Endothelial cell of umbilical vein (primary cell): ENCODE measurements around the gene TRAF1. TPM values are rescaled to one million over a fixed set of nuclear protein-coding genes. Genes with fewer than 3 reads are reported as not detected.

ENCODE experiments used
- BruUV-seq: library from RNA; stranded (reverse); fragments of 400-500 nt; replicated peaks from 2 replicates; lab custom pipeline; 2021; lab: Mats Ljungman, UMichigan
- CTCF ChIA-PET: fragments of 300-600, 350-600 bp; sonication (Branson Sonifier 250); formaldehyde crosslinking; loops from one replicate; lab custom pipeline; 2021; ENCODE audit warnings: antibody characterized with exemption, inconsistent platforms; lab: Charles Lee
- POLR2A ChIA-PET: fragments of 300-600, 350-600 bp; sonication (Branson Sonifier 250); formaldehyde crosslinking; loops from one replicate; lab custom pipeline; 2021; ENCODE audit warnings: antibody characterized with exemption, inconsistent platforms; lab: Charles Lee
- DNase-seq: peaks from one replicate; pipeline ENCODE4 v3.0.0-alpha.2; 2011; ENCODE audit warnings: low read depth, low spot score
- FAIRE-seq: peaks from 2 replicates; lab custom pipeline; 2011; peaks lifted over from hg19 to GRCh38; lab: Jason Lieb, UNC
- H2AFZ ChIP-seq: 2 replicates; pipeline ENCODE4 v1.6.0; 2012; ENCODE audit warnings: low read depth, low read length, control low read depth, inconsistent platforms
- H3K27ac ChIP-seq: 2 replicates; pipeline ENCODE4 v1.5.1; 2011; ENCODE audit warnings: low read depth, mild to moderate bottlenecking, control low read depth, low read length, moderate library complexity; ENCODE audit not compliant: insufficient read depth
- H3K27me3 ChIP-seq, 2 experiments: 2 replicates each; pipeline versions ENCODE4 v1.6.0 to v1.6.1; 2011; ENCODE audit warnings: low read length in 2 of 2, mixed read lengths in 1 of 2; ENCODE audit not compliant: control insufficient read depth in 2 of 2, insufficient read depth in 2 of 2
- H3K36me3 ChIP-seq, 2 experiments: 2 replicates in 1 of 2; 3 replicates in 1 of 2; pipeline ENCODE4 v1.5.1; 2011; ENCODE audit warnings: low read length in 2 of 2, mild to moderate bottlenecking in 1 of 2, moderate library complexity in 1 of 2; ENCODE audit not compliant: control insufficient read depth in 2 of 2, insufficient read depth in 2 of 2; ENCODE audit errors: extremely low read depth in 1 of 2
- H3K4me1 ChIP-seq: 3 replicates; pipeline ENCODE4 v1.5.1; 2011; ENCODE audit warnings: mild to moderate bottlenecking, low read length; ENCODE audit not compliant: control insufficient read depth, insufficient read depth; ENCODE audit errors: extremely low read depth
- H3K4me2 ChIP-seq: 2 replicates; pipeline ENCODE4 v1.6.1; 2011; ENCODE audit warnings: low read length, control low read depth, mixed read lengths; ENCODE audit not compliant: insufficient read depth
- H3K4me3 ChIP-seq, 3 experiments: fragments of 200-600 bp in 1 of 3; sonication (generic), shearing (Covaris generic) in 1 of 3; replicated peaks in 1 of 3; 2 replicates each; pipeline ENCODE4 v1.5.1; 2011 to 2016; ENCODE audit warnings: control low read depth in 3 of 3, low read length in 3 of 3, mild to moderate bottlenecking in 2 of 3, inconsistent platforms in 1 of 3, low read depth in 1 of 3, moderate library complexity in 1 of 3; ENCODE audit not compliant: insufficient read depth in 1 of 3
- H3K79me2 ChIP-seq: 2 replicates; pipeline ENCODE4 v1.6.0; 2012; ENCODE audit warnings: low read length, inconsistent platforms; ENCODE audit not compliant: control insufficient read depth, insufficient read depth
- H3K9ac ChIP-seq: replicated peaks from 2 replicates; pipeline ENCODE3; 2011; ENCODE audit warnings: low read length, control low read depth; ENCODE audit not compliant: insufficient read depth; ENCODE audit errors: extremely low read depth
- H3K9me1 ChIP-seq: replicated peaks from 3 replicates; pipeline ENCODE4 v1.6.0; 2011; ENCODE audit warnings: mild to moderate bottlenecking, low read length; ENCODE audit not compliant: control insufficient read depth, insufficient read depth; ENCODE audit errors: extremely low read depth
- H3K9me3 ChIP-seq: replicated peaks from 2 replicates; pipeline ENCODE4 v1.5.1; 2012; ENCODE audit warnings: low read length, inconsistent platforms; ENCODE audit not compliant: control insufficient read depth, insufficient read depth
- H4K20me1 ChIP-seq: replicated peaks from 2 replicates; pipeline ENCODE3; 2011; ENCODE audit warnings: mild to moderate bottlenecking, low read length; ENCODE audit not compliant: control insufficient read depth, insufficient read depth; ENCODE audit errors: extremely low read depth
- EZH2 ChIP-seq: IDR thresholded peaks from 2 replicates; pipeline ENCODE4 v1.6.1; 2012; ENCODE audit warnings: borderline replicate concordance, low read depth, mild to moderate bottlenecking, moderate library complexity, low read length, inconsistent platforms; ENCODE audit not compliant: severe bottlenecking
- FOS ChIP-seq: IDR thresholded peaks from 2 replicates; pipeline ENCODE4 v1.6.1; 2011; ENCODE audit warnings: mild to moderate bottlenecking, low read length, moderate library complexity, borderline replicate concordance; ENCODE audit not compliant: insufficient read depth
- GATA2 ChIP-seq: IDR thresholded peaks from 2 replicates; pipeline ENCODE4 v1.7.0; 2011; ENCODE audit warnings: low read depth, mild to moderate bottlenecking, moderate library complexity, mixed read lengths, low read length; ENCODE audit not compliant: insufficient read length, insufficient read depth
- JUN ChIP-seq: IDR thresholded peaks from 2 replicates; pipeline ENCODE4 v1.6.1; 2011; ENCODE audit warnings: borderline replicate concordance, low read depth; ENCODE audit not compliant: insufficient read length, insufficient read depth
- MYC ChIP-seq: IDR thresholded peaks from one replicate; pipeline ENCODE4 v1.6.1; 2011; ENCODE audit warnings: mild to moderate bottlenecking, low read depth, low read length
- POLR2A ChIP-seq: IDR thresholded peaks from 2 replicates; pipeline ENCODE4 v1.6.1; 2012; ENCODE audit warnings: low read depth, mild to moderate bottlenecking, control low read depth, low read length
- POLR2AphosphoS5 ChIP-seq: IDR thresholded peaks from 2 replicates; pipeline ENCODE4 v1.6.1; 2012; ENCODE audit warnings: low read depth, mild to moderate bottlenecking, control low read depth, low read length, moderate library complexity; ENCODE audit not compliant: insufficient read depth
- dilution Hi-C: fragments of 300-500 bp; cut with MboI; formaldehyde crosslinking; loops from one replicate; pipeline ENCODE4 v1.15.0; 2019; ENCODE audit warnings: low sequenced_read_pairs; ENCODE audit not compliant: extremely low pct_ligation_motif_present
- intact Hi-C: fragments of 100-400 bp; cut with micrococcal nuclease; formaldehyde crosslinking; loops from one replicate; pipeline ENCODE4 v1.10.0; 2022
- polyA plus RNA-seq, 4 experiments: library from polyadenylated mRNA; depleted of rRNA in 3 of 4; stranded (reverse) in 3 of 4; unstranded in 1 of 4; fragments of >200 nt; gene quantifications; 2 replicates each; pipeline versions ENCODE4 v1.2.1 to v1.2.3, GENCODE V29; 2011 to 2012; ENCODE audit warnings: missing spikeins in 1 of 4
- total RNA-seq: library from RNA; stranded (reverse); gene quantifications from 2 replicates; pipeline ENCODE4 v1.2.3, GENCODE V29; 2021
- TF ChIP-seq, protein P1 (sequence below), 2 donors: IDR thresholded peaks; 1 replicate in 1 of 2; 2 replicates in 1 of 2; pipeline ENCODE4 v1.5.1; 2011; ENCODE audit warnings: low read length in 2 of 2, mild to moderate bottlenecking in 2 of 2, moderate library complexity in 2 of 2, control low read depth in 1 of 2, inconsistent platforms in 1 of 2, low read depth in 1 of 2; ENCODE audit not compliant: insufficient read depth in 1 of 2; ENCODE audit errors: extremely low read depth in 1 of 2
- TF ChIP-seq, protein P2 (sequence below): IDR thresholded peaks from 2 replicates; pipeline ENCODE4 v1.6.1; 2011; ENCODE audit not compliant: insufficient read depth, insufficient read length

Gene TRAF1
- total and polyA plus RNA-seq, 2 donors (not counting 3 experiments of a cell fraction or from before 2014, with no cell fraction given), result 2.0 to 2.6 TPM

DNA sequence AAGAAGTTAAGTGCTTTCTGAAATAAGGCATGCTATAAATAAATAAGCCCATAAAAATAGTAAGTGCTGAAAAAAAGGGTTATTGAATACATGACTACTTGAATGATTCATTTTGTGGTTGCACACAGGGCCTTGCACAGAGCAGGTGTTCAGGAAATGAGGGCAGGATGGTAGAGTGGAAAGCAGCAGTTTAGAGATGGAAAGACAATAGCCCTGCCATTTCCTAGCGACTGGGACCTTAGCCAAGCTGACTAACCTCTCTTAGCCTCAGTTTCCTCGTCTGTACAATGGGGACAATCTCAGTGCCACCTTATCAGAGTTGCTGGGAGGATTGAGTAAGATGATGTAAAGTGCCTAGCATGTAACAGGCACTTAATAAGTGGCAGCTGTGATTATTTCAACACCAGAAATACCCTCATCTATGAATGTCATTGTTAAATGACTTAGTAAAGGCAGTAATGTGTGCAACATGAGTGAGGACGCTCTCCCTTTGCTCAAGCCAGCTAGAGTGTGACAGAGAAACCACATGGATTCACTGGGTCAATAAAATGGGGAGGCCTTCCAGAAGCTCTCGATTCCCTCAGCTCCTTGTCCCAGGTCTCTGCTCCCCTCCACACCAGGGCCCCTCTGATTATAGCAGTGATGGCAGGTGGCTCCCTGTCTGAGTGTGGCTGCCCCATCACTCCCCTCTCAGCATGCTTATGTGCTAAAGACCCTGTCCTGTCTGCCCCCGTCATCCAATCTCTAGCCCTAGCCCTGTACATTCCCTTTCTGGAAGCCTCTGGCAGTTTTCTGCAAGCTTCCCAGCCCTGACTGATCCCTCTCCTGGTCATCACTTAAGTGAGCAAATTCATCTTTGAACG, 33.6 kb downstream of the TRAF1 start:
- intact Hi-C loops, result loop anchor here (1.0 kb wide), 4 partner anchors 17 to 43 kb away; no protein-coding TSS in a partner anchor
- dilution Hi-C loops, result no loop called here
- POLR2A ChIA-PET, result no interaction called here

DNA sequence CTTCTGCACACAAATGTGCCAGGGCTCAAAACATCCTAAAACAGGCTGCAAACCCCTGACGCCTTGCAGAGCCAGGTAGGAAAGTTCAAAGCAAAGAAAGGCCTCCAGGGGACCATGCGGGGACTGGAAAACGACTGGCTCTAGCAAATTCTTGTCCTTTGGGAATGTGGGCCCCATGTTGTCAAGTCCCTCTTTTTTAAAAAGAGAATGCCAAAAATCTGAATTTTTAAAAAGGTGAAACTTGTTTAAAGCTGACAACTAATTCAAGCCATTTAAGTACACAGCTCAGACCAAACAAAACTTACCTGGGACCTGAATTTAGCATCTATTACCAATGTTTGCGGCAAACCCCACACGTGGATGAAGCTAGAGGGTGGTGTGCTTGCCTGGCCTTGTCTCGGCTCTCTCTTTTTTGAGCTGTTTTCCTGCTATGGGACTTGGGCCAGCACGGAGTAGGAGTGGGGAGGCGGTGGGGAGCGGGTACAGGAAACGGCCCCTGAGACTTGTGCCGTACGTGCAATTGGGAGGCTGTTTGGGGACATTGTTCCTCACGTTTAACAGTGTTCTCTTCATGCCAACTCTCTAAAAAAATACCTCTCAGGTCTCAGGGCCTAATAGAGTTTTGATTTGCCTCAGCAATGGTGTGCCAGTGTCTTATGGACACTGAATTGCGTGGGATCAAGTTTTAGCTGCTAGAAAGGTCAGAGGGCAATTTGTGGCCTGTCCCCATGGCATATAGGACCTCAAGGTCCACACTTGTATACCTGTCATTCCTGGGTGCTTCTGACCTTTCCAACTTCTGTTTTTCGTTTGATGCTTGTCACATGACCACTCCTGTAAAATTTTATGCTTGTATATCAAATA, 34.5 kb downstream of the TRAF1 start:
- DNase-seq (no peak), FAIRE-seq (peak; percentile 57)
- H3K4me3 ChIP-seq, result no peak overlapping the region
- peaks cover 25% of the 10 kb centered on the region for H3K4me1 ChIP-seq
- POLR2A ChIA-PET, result no interaction called here
- dilution Hi-C loops (no loop called here), intact Hi-C loops (loop anchor here (1.0 kb wide), 4 partner anchors 16 to 44 kb away; no protein-coding TSS in a partner anchor)
- no peaks in the 10 kb centered on the region for H3K9me3 ChIP-seq
- BruUV-seq, result no TSS peak
- H3K27ac ChIP-seq, result peak overlapping the region; percentile 54
- H4K20me1 ChIP-seq, result no peaks in the 10 kb centered on the region
- no peak overlapping the region for H3K4me2 ChIP-seq
- H3K27me3 ChIP-seq, result no peaks in the 10 kb centered on the region
- CTCF ChIA-PET, result interaction anchor here (0.9 to 2.6 kb wide), 6 partner anchors 15 to 48 kb away, joined by 3 to 14 read pairs (median 4); partner anchors contain the start of gene PHF19
- H3K79me2 ChIP-seq, result no peaks in the 10 kb centered on the region
- no peaks in the 10 kb centered on the region for H3K9me1 ChIP-seq
- no peak overlapping the region for H2AFZ ChIP-seq
- H3K36me3 ChIP-seq, result no peaks in the 10 kb centered on the region
- H3K9ac ChIP-seq, result no peak overlapping the region
- TF ChIP-seq JUN, result no peak
- TF ChIP-seq POLR2AphosphoS5, result no peak
- no peak for TF ChIP-seq MYC
- no peak for TF ChIP-seq GATA2
- TF ChIP-seq EZH2, result no peak
- TF ChIP-seq FOS, result no peak
- TF ChIP-seq, protein P1, sequence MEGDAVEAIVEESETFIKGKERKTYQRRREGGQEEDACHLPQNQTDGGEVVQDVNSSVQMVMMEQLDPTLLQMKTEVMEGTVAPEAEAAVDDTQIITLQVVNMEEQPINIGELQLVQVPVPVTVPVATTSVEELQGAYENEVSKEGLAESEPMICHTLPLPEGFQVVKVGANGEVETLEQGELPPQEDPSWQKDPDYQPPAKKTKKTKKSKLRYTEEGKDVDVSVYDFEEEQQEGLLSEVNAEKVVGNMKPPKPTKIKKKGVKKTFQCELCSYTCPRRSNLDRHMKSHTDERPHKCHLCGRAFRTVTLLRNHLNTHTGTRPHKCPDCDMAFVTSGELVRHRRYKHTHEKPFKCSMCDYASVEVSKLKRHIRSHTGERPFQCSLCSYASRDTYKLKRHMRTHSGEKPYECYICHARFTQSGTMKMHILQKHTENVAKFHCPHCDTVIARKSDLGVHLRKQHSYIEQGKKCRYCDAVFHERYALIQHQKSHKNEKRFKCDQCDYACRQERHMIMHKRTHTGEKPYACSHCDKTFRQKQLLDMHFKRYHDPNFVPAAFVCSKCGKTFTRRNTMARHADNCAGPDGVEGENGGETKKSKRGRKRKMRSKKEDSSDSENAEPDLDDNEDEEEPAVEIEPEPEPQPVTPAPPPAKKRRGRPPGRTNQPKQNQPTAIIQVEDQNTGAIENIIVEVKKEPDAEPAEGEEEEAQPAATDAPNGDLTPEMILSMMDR (IDR thresholded peaks at IDR 0.05; ENCODE audit: extremely low read depth in 1 of 2, insufficient read depth in 1 of 2, low read depth in 1 of 2, low read length in 2 of 2), result no peak
- TF ChIP-seq, protein P2, sequence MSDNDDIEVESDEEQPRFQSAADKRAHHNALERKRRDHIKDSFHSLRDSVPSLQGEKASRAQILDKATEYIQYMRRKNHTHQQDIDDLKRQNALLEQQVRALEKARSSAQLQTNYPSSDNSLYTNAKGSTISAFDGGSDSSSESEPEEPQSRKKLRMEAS, result no peak
- TF ChIP-seq POLR2A, result no peak

More for the DNA sequence above, 33.6 kb downstream of the TRAF1 start:
- TF ChIP-seq POLR2AphosphoS5, result peak; percentile 97
- peak; percentile 99 for TF ChIP-seq FOS
- no peak for TF ChIP-seq EZH2
- peak; percentile 87 for TF ChIP-seq GATA2
- peak; percentile 92 for TF ChIP-seq JUN
- TF ChIP-seq POLR2A, result no peak
- TF ChIP-seq MYC, result no peak
- H3K79me2 ChIP-seq, result no peaks in the 10 kb centered on the region
- no TSS peak for BruUV-seq
- no peak overlapping the region for H3K4me2 ChIP-seq
- FAIRE-seq (peak; percentile 100), DNase-seq (peak; percentile 96)
- CTCF ChIA-PET, result interaction anchor here (0.9 to 2.6 kb wide), 4 partner anchors 16 to 47 kb away, joined by 3 to 14 read pairs (median 4); partner anchors contain the start of gene PHF19
- no peaks in the 10 kb centered on the region for H3K27me3 ChIP-seq
- H3K36me3 ChIP-seq, result no peaks in the 10 kb centered on the region
- H3K9ac ChIP-seq, result no peak overlapping the region
- H2AFZ ChIP-seq, result no peak overlapping the region
- H3K9me1 ChIP-seq, result no peaks in the 10 kb centered on the region
- peak overlapping the region; percentile 54 for H3K27ac ChIP-seq
- H3K9me3 ChIP-seq, result no peaks in the 10 kb centered on the region
- peaks cover 25% of the 10 kb centered on the region for H3K4me1 ChIP-seq
- no peak overlapping the region for H3K4me3 ChIP-seq
- no peaks in the 10 kb centered on the region for H4K20me1 ChIP-seq
